GM19025 (cell line): Measurements from ENCODE around the gene PAK2.
"Not testable (repeated sequence)": the region's sequence is repeated elsewhere in the genome, so short reads cannot be mapped to it uniquely, and the experiment has no call there.

Source experiments
- ATAC-seq: cut with Tn5 transposase; IDR thresholded peaks from one replicate; pipeline ENCODE4 v1.9.1; 2021; ENCODE audit warnings: mild to moderate bottlenecking, low read depth, moderate library complexity; ENCODE audit not compliant: unreplicated experiment

The PAK2 gene

DNA sequence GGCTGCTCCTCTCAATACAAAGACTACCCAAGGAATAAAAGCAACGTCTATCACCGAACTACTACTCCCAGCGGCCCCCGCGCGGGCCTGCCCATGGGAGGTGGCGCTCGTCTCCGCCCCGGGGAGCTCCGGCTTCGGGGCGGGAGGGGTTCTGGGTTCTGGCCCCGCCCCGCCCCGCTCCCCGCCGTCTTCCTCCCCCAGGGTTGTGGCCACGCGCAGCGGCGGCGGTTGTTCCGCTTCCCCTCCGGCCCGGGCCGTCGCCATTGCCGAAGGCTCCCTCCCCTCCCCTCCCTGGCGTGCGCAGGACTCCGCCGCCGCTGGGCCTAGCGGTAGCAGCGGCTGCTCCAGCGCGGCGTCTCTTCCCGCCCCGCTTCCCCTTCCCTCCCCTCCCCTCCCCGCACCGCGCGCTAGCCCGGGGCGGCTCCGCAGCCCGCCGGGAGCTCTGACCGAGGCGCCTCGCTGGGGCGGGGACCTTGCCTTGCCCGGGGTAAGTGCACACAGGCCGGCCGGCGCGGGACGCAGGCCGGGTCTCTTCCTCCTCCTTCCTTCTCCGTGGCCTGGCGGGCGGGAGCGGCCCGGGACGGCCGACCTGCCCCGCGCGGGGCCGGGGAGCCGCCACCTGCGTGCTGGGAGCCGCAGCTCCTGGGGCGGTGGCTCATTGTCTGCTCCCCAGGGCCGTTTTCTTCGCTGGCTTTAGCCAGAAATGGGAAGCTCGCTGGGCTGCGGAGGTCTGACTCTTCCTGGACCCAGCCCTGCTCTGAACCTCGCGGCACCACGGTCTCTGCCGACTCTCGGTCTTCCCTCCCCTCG is at the start of gene PAK2:
Gene PAK2, plus strand, starts transcription at position 187 of the 810 bp plus-strand sequence. CDS start 42,790 bp downstream, outside the sequence.
- ATAC-seq = peak; percentile 88

DNA sequence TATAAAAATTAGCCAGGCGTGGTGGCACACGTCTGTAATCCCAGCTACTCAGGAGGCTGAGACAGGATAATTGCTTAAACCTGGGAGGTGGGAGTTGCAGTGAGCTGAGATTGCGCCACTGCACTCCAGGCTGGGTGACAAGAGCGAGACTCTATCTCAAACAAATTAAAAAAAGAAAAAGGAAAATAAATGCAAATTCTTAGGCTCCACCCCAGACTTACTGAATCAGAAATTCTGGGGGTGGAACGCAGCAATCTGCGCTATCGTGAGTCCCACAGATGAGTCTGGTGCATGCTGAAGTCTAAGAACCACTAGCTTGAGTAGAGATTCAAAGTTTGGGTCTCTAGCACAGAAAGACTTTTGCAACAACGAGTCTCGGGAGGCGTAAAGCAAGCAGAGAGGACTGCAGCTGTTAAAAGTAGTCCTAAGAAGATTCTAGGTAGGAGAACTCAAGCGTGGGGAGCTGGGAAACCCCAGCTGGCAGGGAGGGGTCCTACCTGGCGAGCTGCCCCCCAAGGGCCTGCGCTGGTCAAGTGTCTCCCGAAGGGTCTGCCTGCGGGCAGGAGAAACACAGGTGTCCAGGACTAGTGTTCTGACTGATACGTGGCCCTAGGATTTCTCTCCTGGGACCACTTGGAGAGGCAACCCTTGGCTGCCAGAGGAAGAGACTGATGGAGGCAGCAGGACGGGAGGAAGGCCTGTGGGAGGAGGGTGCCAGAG is 49.6 kb upstream of the PAK2 start:
- no peak for ATAC-seq

DNA sequence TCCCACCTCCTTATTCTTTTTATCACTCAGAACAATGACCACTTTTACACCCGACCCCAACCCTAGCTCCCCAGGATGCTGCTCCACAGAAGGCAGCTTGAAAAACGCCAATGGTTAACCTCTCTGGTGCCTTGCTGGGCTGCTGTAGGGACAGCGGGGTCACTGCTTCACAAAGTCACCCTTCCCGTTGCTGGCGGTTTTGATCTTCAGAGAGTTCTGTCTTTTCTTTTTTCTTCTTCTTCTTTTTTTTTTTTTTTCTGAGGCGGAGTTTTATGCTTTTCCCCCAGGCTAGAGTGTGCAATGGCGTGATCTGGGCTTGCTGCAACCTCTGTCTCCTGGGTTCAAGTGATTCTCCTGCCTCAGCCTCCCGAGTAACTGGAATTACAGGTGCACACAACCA is 48.3 kb upstream of the PAK2 start:
- ATAC-seq = no peak

DNA sequence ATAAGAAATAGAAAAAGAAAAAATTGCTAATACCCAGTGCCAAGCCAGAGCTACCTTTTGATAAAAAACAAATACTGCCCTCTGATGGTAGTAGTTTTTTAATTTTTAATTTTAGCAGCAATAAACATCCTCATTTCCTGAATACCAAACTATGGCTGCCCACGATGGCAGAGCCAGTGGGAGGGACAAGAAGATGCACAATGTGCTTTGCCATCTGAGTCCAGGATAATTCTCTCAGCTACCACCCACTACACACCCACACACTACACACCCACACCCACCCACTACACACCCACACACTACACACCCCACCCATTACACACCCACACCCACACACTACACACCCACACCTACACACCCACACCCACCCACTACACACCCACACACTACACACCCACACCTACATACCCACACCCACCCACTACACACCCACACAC is 45.4 kb upstream of the PAK2 start:
- ATAC-seq = no peak

DNA sequence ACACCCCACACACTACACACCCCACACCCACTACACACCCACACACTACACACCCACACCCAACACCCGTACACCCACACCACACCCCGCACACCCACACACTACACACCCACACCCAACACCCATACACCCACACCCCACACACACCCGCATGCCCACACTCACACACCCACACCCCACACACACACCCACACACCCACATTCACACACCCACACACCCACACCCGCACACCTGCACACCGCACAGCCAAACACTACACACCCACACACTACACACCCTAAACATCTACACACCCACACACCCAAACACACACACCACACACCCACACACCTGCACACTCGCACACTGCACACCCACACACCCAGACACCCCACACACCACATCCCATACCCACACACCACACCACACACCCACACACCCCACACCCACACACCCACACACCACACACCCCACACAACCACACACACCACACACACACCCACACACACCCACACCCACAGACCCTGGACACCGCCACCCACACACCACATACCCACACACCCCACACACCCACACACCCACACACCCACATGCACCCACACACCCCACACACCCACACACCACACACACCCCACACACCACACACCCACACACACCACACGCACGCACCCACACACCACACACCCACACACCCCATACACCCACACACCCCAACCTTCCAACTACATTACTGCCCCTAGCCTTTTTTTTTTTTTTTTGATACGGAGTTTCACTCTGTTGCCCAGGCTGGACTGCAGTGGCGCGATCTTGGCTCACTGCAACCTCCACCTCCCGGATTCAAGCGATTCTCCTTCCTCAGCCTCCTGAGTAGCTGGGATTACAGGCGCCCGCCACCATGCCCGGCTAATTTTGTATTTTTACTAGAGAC is 44.5 kb upstream of the PAK2 start:
- ATAC-seq = no peak

DNA sequence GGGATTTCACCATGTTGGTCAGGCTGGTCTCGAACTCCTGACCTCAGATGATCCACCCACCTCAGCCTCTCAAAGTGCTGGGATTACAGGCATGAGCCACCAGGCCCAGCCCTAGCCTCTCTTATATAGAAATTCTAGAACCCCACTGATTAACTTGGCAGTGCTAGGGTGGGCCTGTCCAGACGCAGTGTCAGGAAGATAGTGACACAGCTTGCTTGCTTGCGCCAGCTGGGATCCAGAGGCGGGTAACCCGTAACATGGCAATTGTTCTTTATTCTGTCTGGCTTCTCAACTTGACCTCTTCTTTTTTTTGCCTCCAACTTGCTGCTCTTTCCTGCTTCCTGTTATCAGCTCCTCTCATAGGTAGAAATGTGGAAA is 43.8 kb upstream of the PAK2 start:
- ATAC-seq = no peak

DNA sequence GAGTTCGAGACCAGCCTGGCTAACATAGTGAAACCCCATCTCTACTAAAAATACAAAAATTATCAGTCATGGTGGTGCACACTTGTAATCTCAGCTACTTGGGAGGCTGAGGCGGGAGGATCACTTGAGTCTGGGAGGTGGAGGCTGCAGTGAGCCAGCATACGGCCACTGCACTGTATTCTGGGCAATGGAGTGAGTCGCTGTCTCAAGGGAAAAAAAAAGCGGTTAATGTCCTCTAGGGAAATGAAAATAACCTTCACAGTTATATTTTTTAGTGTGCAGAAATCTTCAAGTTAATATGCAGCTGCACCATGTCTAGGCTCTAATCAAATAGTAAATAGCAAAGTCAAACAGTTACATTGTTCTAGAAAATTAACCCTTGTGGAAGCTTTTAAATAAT is 42.4 kb upstream of the PAK2 start:
- no peak for ATAC-seq

DNA sequence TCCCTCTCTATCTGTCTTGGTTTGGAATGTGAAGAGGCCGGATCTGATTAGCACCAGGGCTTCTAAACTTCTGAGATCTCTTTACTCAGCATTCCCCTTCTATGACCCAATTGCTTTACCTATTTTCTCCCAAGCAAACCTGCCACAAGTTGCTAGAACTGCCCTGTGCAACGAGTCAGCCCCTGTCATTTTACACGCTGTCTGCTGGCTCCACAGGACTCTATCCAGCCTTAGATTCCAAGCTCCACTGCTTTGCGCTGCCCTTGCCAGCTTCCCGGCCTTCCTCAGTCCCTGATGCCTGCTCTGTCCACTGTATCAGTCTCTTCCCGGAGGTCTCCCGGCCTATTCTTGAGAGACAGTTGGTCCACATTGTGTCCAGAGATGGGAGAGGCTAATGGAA is 39.9 kb upstream of the PAK2 start:
- ATAC-seq = no peak

DNA sequence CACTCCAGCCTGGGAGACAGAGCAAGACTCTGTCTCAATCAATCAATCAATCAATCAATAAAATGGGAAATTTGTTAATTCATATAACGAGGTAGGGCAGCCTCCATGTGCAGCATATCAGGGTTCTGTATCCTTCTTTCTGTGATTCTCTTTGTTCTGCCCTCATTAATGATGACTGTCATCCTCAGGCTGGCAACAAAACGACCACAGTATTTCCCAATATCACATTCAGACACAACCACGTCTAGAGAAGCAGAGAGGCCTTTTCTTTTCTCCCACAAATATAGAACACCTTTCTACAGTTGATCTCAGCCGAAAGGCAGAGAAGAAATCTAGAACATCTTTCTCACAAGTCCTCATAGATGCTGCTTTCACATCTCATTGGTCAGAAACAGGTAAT is 38.9 kb upstream of the PAK2 start:
- no peak for ATAC-seq

DNA sequence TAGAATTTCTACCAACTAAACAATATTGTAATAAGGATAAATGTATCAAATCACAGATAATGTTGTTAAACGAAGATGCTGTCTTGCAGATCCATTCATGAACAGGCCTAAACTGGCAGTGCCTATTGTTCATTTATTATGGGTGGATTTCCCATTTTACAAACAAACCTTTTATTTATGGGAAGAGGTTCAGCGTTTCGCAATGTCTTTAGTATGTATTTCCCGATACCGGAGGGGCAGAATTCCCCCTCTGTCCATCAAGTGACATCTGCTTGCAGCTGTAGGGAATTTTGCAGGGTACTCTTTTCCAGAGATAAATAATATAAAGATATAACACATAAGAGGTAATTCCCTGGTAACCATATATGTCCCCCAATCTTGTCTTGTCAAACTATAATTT is 33.3 kb upstream of the PAK2 start:
- no peak for ATAC-seq

DNA sequence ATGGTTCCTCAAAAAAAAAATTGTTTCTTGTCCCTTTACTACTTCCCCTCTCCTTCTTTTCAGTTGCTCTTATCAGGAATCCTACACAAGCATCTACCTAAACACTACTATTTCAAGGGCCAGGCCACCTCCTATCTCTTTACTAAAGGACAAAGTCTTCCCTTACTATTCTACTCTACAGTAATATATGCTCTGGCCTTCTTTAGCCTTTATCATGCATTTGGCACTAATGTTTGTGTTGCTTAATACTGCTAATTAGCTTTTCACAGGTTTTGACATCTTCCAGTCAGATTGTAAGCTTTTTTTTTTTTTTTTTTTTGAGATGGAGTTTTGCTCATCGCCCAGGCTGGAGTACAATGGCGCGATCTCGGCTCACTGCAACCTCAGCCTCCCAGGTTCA is 32.9 kb upstream of the PAK2 start:
- ATAC-seq = no peak

DNA sequence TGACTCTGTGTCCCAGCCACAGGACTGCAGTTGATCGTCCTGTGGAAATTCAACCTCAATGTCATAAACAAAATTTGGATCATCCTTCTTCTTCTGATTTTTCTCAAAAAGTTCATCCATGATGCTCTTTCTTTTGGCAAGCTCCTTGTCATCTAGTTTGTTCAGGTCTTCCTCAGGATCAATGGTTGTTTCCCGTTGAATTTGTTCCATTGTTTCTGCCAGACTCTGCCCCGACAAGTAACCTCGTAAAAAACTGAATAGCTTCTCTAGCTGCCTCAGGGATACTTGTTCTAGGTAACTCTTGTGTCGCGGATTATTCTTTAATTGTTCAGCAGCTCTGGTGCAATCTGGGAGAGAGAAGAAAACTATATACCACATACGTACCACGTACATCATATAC is 32.1 kb upstream of the PAK2 start:
- no peak for ATAC-seq

DNA sequence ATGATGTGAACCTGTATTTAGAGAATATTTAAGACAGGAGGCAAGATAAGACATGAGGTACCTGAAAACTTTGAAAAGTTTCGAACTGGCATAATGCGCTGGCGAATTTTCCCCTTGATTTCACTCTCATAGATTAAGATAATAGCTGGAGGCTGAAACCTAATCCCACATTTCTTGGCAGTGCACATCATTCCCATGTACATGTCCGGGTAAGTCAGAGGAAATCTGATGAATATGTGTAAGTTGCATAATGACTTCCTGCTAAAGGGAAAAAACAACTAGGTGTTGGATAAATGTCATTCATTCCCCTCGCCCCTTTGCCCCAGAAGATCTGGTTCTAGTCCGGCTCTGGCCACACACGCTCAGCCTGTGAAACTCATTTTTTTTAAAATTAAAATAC is 31.2 kb upstream of the PAK2 start:
- ATAC-seq = no peak

DNA sequence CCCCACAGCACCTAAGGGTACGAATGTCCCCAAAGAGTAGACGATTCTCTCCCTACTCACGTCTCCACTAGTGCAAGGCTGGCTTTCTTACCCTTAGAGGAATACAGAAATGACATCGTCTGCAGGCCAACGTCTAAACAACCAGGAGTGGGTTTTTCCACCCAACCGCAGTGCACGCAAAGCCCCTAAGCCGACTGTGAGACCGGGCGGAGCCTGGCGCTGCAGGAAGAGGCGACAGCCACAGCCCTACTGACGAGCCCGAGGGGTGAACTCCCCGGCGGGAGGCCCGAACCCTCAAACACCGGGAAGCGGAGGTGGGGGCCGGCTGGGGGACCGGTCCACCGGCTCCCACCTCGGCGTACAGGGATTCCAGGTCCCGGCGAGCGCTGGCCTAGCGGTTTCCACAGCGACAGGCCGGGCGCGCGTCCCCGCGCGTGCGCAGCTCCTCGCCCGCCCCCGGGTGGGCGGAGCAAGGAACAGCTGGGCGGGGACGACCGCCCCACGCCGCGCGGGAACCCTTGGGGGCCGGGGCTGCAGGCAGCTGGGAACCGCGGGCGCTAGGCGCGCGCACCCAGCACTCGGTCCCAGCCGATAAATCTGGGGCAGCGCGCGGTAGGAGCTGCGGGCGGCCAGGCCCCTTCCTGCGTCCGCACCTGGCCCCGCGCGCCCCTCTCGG is 27.7 kb upstream of the PAK2 start, which contains the start of the genes CEP19 and PIGX:
Gene CEP19, minus strand, starts transcription at position 413 of the 676 bp plus-strand sequence. CDS start 3,593 bp downstream, outside the sequence.
Gene PIGX, plus strand, starts transcription at position 540 of the 676 bp plus-strand sequence.
- ATAC-seq = peak; percentile 77

DNA sequence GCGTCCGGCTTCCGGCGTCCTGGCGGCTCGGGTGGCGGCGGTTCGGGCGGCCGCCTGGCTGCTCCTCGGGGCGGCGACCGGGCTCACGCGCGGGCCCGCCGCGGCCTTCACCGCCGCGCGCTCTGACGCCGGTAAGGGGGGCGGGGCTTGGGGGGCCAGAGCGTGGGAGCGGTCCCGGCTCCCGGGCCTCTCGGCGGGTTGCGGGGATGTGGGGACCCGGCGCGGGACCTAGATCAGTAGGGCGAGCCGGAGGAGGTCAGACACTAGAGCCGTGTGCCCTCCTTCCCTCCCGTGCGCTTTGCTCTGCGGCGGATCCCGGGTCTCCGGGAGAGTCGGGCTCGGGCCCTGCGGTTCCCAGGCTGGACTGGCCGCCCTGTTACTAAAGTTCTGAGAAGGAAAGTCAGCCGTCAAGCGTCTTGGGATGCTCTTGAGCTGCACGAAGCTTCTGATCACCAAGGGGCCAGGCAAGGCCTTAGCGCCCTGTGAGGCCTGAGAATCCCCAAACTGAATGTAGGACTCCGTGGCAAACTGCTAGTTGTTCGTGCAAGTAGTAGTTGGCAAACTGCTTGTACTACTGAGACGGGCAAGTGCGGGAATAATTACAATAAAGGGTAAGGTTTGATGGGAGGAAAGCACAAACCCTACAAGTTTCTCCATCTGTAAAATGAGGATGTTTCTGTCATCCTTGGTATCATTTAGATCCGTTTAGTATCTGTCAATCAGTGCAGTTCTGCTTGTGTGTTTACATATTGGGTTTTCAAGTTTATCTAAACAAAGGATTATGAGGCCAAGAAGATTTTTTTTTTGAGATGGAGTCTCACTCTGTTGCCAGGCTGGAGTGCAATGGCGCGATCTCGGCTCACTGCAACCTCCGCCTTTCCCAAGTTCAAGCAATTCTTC is 26.9 kb upstream of the PAK2 start:
- ATAC-seq = peak; percentile 46

DNA sequence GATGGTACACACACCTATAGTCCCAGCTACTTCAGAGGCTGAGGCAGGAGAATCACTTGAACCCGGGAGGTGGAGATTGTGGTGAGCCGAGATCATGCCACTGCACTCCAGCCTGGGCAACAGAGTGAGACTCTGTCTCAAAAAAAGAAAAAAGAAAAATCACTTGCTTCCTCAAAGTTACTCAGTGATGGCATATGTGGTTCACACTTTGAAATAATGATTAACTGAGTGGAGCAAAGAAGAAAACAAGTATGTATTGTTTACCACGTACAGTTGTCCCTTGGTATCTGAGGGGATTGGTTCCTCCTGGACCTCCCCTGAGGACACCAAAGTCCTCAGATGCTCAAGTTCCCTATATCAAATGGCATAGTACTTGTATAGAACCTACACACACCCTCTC is 22.5 kb upstream of the PAK2 start:
- ATAC-seq = not testable (repeated sequence)

DNA sequence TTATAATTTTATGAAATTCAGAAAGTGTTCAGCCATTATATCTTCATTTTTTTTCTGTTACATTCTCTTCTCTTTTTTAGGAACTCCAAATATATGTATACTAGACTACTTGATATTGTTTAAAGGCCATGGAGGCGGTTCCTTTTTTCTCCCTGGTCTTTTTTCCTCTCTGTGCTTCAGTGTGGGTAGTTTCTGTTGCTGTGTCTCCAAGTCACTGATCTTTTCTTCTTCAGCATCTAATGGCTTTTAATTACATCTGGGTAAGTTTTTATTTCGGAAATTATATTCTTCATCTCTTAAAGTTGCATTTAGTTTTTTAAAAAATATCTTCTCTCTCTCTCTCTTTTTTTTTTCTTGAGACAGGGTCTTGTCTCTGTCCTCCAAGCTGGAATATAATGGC is 18.6 kb upstream of the PAK2 start:
- ATAC-seq = no peak

DNA sequence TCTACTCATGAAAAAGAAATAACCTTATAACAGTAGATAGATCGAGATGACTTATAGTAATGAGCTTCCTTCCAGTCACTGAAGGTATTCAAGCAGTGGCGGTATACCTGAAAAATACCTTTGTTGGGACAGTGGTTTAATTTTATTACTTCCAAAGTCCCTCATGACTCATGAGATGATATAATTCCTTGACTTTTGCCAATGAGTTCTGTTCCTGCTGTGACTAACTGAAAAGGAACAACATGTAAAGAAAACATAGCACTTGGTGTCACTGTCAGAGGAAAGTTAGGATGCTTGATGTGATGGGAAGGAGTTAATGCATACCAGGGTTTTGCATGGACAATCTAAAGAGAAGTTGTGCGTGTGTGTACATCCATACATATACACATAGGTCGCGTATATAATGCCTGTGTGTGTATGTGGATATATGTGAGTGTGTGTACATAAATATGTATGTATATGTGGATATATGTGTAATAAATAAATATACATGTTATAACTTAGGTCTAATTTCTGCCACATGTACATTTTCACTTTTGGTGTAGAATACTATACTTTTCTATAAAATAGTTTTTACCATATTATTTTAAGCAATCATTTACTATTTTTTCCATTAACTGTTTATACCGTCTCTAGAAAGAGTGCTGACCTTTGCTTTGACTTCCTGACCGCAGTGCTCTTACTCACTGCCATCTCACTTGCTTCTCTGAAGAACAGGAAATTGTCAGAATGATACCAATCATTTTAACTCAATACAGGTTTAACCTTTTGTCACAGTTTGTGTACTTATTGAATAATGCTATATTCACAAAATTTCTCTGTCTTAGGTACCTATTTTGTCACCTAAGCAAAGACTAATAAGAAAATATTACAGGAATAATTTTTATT is 12.6 kb upstream of the PAK2 start:
- ATAC-seq = no peak
